A673 (cell line): ENCODE measurements around the gene PCNT.

Experiments
- CTCF ChIP-seq: fragments of 300-800, 200-600 bp; sonication (generic); conservative IDR thresholded peaks from 2 replicates; pipeline ENCODE4 v1.5.1; 2017; ENCODE audit warnings: low read depth, mild to moderate bottlenecking, antibody characterized with exemption, low read length, moderate library complexity, mixed read lengths
- EZH2 ChIP-seq: fragments of 200-600 bp; sonication (generic); IDR thresholded peaks from 2 replicates; pipeline ENCODE4 v1.6.1; 2017; ENCODE audit warnings: borderline replicate concordance, low read depth, mild to moderate bottlenecking, mixed read lengths, antibody characterized with exemption, low read length; ENCODE audit not compliant: poor library complexity, severe bottlenecking

GRCh38 chr21:46493828-46494227 is 169.9 kb downstream of the PCNT start:
- TF ChIP-seq CTCF (no peak), EZH2 (no peak)
